HFFc6 (cell line): ENCODE data around the gene ADGRG6. TPM values are rescaled to one million over a fixed set of nuclear protein-coding genes. Genes with fewer than 3 reads are reported as not detected.

ENCODE experiments used
- DNase-seq: peaks from one replicate; pipeline ENCODE4 v3.0.0-alpha.2; 2018
- H3K27ac Mint-ChIP-seq: 2 replicates; pipeline ENCODE4 v1.8.0; 2020; ENCODE audit warnings: mild to moderate bottlenecking, mixed read lengths
- H3K27me3 Mint-ChIP-seq: 2 replicates; pipeline ENCODE4 v1.8.0; 2021; ENCODE audit warnings: mild to moderate bottlenecking, moderate library complexity, mixed read lengths; ENCODE audit not compliant: insufficient read depth
- H3K36me3 Mint-ChIP-seq: 2 replicates; pipeline ENCODE4 v1.8.0; 2021; ENCODE audit warnings: low read depth, mixed read lengths
- H3K4me1 Mint-ChIP-seq: 2 replicates; pipeline ENCODE4 v1.8.0; 2020; ENCODE audit warnings: low read depth, mixed read lengths
- H3K4me3 Mint-ChIP-seq: 2 replicates; pipeline ENCODE4 v1.8.0; 2020; ENCODE audit warnings: mild to moderate bottlenecking, moderate library complexity, mixed read lengths
- H3K9me3 Mint-ChIP-seq: 2 replicates; pipeline ENCODE4 v1.8.0; 2020; ENCODE audit warnings: mild to moderate bottlenecking, mixed read lengths
- CTCF ChIP-seq: fragments of 200-600 bp; sonication (generic); IDR thresholded peaks from 2 replicates; pipeline ENCODE4 v1.5.0; 2021; ENCODE audit warnings: antibody characterized with exemption, mild to moderate bottlenecking
- total RNA-seq, 6 experiments: library from RNA; stranded (reverse); fragmentation: NEBNext Ultra II Directional; extraction: Animal tissue kit (Norgen Biotek cat#: 25700); gene quantifications; 2 replicates in 1 of 6; 3 replicates in 5 of 6; pipeline ENCODE4 v1.2.3, GENCODE V29; 2021

ADGRG6 gene
- total RNA-seq, 6 experiments from 2014 or later, result 27.4 to 73.2 (median 29.7) TPM

GRCh38 chr6:142325111-142325510 is 23.3 kb downstream of the ADGRG6 start:
- Mint-ChIP-seq H3K4me1 (peaks cover 55% of the 10 kb centered on the region), H3K9me3 (no peaks in the 10 kb centered on the region), H3K4me3 (no peak overlapping the region), H3K27ac (no peak overlapping the region), H3K36me3 (peaks cover 7% of the 10 kb centered on the region; the same call in 1 of the 2 replicates), H3K27me3 (no peaks in the 10 kb centered on the region)
- no peak for DNase-seq
- TF ChIP-seq CTCF, result no peak

GRCh38 chr6:142326540-142326939 is 24.7 kb downstream of the ADGRG6 start:
- no peak for TF ChIP-seq CTCF
- Mint-ChIP-seq H3K4me1 (peaks cover 63% of the 10 kb centered on the region), H3K36me3 (peaks cover 9% of the 10 kb centered on the region), H3K27ac (no peak overlapping the region), H3K9me3 (no peaks in the 10 kb centered on the region), H3K4me3 (no peak overlapping the region; the same call in 1 of the 2 replicates), H3K27me3 (no peaks in the 10 kb centered on the region)
- DNase-seq, result no peak

GRCh38 chr6:142328070-142328469 is 26.3 kb downstream of the ADGRG6 start:
- H3K4me1 Mint-ChIP-seq, result peaks cover 60% of the 10 kb centered on the region
- H3K27me3 Mint-ChIP-seq, result no peaks in the 10 kb centered on the region
- no peak for TF ChIP-seq CTCF
- DNase-seq, result no peak
- peaks cover 11% of the 10 kb centered on the region for H3K36me3 Mint-ChIP-seq
- no peak overlapping the region for H3K27ac Mint-ChIP-seq
- no peak overlapping the region for H3K4me3 Mint-ChIP-seq
- no peaks in the 10 kb centered on the region for H3K9me3 Mint-ChIP-seq

- H3K27me3 Mint-ChIP-seq, result no peaks in the 10 kb centered on the region
- no peaks in the 10 kb centered on the region for H3K9me3 Mint-ChIP-seq
- peak overlapping the region; percentile 37; the same call in 1 of the 2 replicates for H3K4me3 Mint-ChIP-seq
- no peak for DNase-seq
- no peak for TF ChIP-seq CTCF
- peaks cover 57% of the 10 kb centered on the region for H3K4me1 Mint-ChIP-seq
- peaks cover 11% of the 10 kb centered on the region for H3K36me3 Mint-ChIP-seq
- peak overlapping the region; percentile 64 for H3K27ac Mint-ChIP-seq
Measured at GRCh38 chr6:142329486-142330113, 27.8 kb downstream of the ADGRG6 start.

GRCh38 chr6:142331075-142331551 is 29.3 kb downstream of the ADGRG6 start:
- H3K36me3 Mint-ChIP-seq, result peaks cover 11% of the 10 kb centered on the region
- peaks cover 57% of the 10 kb centered on the region for H3K4me1 Mint-ChIP-seq
- H3K27me3 Mint-ChIP-seq, result no peaks in the 10 kb centered on the region
- peak overlapping the region; percentile 42; the same call in 1 of the 2 replicates for H3K4me3 Mint-ChIP-seq
- DNase-seq, result no peak
- H3K9me3 Mint-ChIP-seq, result no peaks in the 10 kb centered on the region
- H3K27ac Mint-ChIP-seq, result peak overlapping the region; percentile 79
- TF ChIP-seq CTCF, result no peak
